ENCODE data around the gene GSE1.

The GSE1 gene

DNA sequence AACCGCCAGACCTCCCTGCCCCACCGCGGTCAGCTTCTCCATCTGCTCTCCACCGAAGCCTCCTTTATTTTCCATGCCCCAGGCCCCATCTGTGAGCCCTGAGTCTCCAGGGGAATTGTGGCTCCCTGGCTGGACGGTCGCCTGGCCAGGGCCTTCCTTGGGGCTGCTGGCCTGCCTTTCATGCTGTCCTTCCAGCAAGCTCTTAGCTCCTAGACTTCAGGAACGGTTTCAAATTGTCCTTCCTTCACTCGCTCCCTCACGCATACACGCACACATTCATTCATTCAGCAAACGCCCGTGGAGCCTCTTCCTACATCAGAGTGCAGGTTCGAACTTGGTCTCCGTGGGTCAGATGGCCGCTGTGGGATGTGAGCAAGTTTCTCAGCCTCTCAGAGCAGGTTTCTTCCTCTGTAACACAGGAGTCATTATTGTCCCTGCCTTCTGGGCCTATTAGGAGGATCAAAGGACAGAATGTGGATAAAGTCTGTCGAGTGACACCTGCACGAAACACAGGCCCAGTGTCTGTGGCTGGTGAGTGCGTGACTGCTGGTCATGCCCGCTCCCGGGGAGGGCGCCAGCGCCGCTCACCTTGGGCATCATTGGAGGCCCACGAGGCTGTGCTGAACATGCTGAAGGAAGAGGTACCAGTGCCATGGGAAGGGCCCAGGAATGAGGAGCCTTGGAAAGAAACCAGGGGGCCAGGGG lies 18.7 kb upstream of the GSE1 start:
- H3K9me3 ChIP-seq (ENCODE audit: control insufficient read depth in 1 of 2, low read length in 2 of 2), result no peaks in the 10 kb centered on the region
- H3K36me3 ChIP-seq (ENCODE audit: control insufficient read depth in 1 of 2, insufficient read depth in 2 of 2, low read length in 2 of 2), result no peaks in the 10 kb centered on the region
- no peaks in the 10 kb centered on the region for H3K27me3 ChIP-seq (ENCODE audit: low read depth, low read length)
- H3K27ac ChIP-seq (ENCODE audit: low read length), result no peak overlapping the region
- H3K4me3 ChIP-seq (ENCODE audit: low read depth in 1 of 2, low read length in 2 of 2), result no peak overlapping the region
- peaks cover 6 to 19% of the 10 kb centered on the region in 2 donors for H3K4me1 ChIP-seq (ENCODE audit: control insufficient read depth in 1 of 2, insufficient read depth in 2 of 2, low read length in 2 of 2)

- Histone ChIP-seq H3K36me3 (ENCODE audit: control insufficient read depth in 1 of 2, insufficient read depth in 2 of 2, low read length in 2 of 2) (no peaks in the 10 kb centered on the region), H3K27ac (ENCODE audit: low read length) (no peak overlapping the region), H3K27me3 (ENCODE audit: low read depth, low read length) (no peaks in the 10 kb centered on the region), H3K4me3 (ENCODE audit: low read depth in 1 of 2, low read length in 2 of 2) (no peak overlapping the region), H3K9me3 (ENCODE audit: control insufficient read depth in 1 of 2, low read length in 2 of 2) (no peaks in the 10 kb centered on the region), H3K4me1 (ENCODE audit: control insufficient read depth in 1 of 2, insufficient read depth in 2 of 2, low read length in 2 of 2) (peaks cover 6 to 25% of the 10 kb centered on the region in 2 donors)
Observed at GRCh38 chr16:85594978-85595661, 18.0 kb upstream of the GSE1 start.

DNA sequence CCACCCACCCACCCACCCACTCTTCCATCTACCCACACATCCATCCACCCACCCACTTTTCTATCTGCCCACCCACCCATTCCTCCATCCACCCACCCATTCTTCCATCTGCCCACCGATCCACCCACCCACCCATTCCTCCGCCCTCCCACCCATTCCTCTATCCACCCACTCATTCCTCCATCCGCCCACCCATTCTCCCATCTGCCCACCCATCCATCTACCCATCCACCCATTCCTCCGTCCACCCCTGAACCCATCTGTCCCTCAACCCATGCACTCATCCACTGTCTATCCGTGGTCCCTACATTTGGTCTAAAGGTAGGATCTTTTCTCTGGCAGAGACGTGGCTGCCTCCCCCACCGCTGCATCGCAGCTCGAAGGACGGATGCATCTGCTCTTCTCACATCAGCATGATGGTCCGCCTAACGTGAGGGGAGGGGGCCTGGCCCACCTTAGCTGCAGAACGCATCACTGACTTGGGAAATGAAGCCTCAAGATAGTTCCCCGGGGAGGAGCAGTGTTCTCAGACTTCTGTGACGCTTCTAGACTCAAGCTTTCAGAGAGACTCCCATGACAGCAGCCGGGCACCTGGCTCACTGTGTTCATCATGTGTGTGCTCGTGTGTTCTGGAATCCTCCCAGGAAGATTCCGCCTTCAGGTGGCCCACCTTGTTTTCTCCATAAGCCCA lies 17.2 kb upstream of the GSE1 start:
- no peaks in the 10 kb centered on the region for H3K9me3 ChIP-seq (ENCODE audit: control insufficient read depth in 1 of 2, low read length in 2 of 2)
- no peak overlapping the region for H3K27ac ChIP-seq (ENCODE audit: low read length)
- no peak overlapping the region for H3K4me3 ChIP-seq (ENCODE audit: low read depth in 1 of 2, low read length in 2 of 2)
- no peaks in the 10 kb centered on the region for H3K36me3 ChIP-seq (ENCODE audit: control insufficient read depth in 1 of 2, insufficient read depth in 2 of 2, low read length in 2 of 2)
- H3K27me3 ChIP-seq (ENCODE audit: low read depth, low read length), result no peaks in the 10 kb centered on the region
- peaks cover 6 to 33% of the 10 kb centered on the region in 2 donors for H3K4me1 ChIP-seq (ENCODE audit: control insufficient read depth in 1 of 2, insufficient read depth in 2 of 2, low read length in 2 of 2)

DNA sequence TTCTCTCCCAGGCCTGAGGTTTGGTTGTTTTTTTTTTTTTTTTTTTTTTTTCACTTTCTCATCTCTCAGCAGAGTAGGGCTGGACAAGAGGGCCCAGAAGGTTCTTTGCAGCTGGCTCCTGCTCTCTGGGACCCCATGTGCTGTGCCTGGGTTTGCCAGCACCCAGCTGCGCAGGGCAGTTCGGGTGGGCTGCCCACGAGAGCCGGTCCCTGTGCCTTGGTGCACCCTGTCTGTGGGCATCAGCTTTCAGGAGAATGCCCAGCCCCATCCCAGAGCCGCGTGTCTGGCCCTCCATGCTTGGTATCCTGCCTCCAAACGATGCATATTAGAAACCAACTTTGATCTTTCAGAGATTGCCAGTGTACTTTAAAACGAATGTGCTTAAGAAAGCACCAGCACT lies 15.0 kb upstream of the GSE1 start:
- Histone ChIP-seq H3K27me3 (ENCODE audit: low read depth, low read length) (no peaks in the 10 kb centered on the region), H3K36me3 (ENCODE audit: control insufficient read depth in 1 of 2, insufficient read depth in 2 of 2, low read length in 2 of 2) (no peaks in the 10 kb centered on the region), H3K4me3 (ENCODE audit: low read depth in 1 of 2, low read length in 2 of 2) (no peak overlapping the region), H3K27ac (ENCODE audit: low read length) (no peak overlapping the region), H3K4me1 (ENCODE audit: control insufficient read depth in 1 of 2, insufficient read depth in 2 of 2, low read length in 2 of 2) (peaks cover 0 to 38% of the 10 kb centered on the region in 2 donors), H3K9me3 (ENCODE audit: control insufficient read depth in 1 of 2, low read length in 2 of 2) (no peaks in the 10 kb centered on the region)

DNA sequence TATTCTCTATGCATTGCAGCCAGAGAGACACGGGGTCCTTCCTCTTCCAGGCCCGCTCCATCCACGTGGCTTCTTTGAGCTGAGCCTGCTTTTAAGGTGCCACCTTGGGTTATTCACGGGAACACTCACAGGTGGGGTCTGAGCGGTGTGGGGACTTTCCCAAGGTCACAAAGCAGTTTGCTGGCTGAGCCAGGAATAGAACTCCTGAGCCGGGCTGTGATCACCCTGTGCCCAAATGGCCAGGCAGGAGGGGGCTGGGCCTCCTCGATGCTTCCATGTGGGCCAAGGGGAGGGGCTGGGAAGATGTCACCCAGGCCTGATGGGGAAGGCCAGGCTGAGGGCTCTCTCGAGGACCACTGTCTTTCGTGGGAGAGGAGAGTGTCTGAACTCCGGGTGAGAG lies 13.0 kb upstream of the GSE1 start:
- no peak overlapping the region for H3K27ac ChIP-seq (ENCODE audit: low read length)
- H3K27me3 ChIP-seq (ENCODE audit: low read depth, low read length), result no peaks in the 10 kb centered on the region
- no peaks in the 10 kb centered on the region for H3K36me3 ChIP-seq (ENCODE audit: control insufficient read depth in 1 of 2, insufficient read depth in 2 of 2, low read length in 2 of 2)
- no peaks in the 10 kb centered on the region for H3K9me3 ChIP-seq (ENCODE audit: control insufficient read depth in 1 of 2, low read length in 2 of 2)
- no peak overlapping the region for H3K4me3 ChIP-seq (ENCODE audit: low read depth in 1 of 2, low read length in 2 of 2)
- peaks cover 0 to 34% of the 10 kb centered on the region in 2 donors for H3K4me1 ChIP-seq (ENCODE audit: control insufficient read depth in 1 of 2, insufficient read depth in 2 of 2, low read length in 2 of 2)

- H3K9me3 ChIP-seq (ENCODE audit: control insufficient read depth in 1 of 2, low read length in 2 of 2), result no peaks in the 10 kb centered on the region
- H3K36me3 ChIP-seq (ENCODE audit: control insufficient read depth in 1 of 2, insufficient read depth in 2 of 2, low read length in 2 of 2), result no peaks in the 10 kb centered on the region
- H3K27ac ChIP-seq (ENCODE audit: low read length), result no peak overlapping the region
- H3K27me3 ChIP-seq (ENCODE audit: low read depth, low read length), result no peaks in the 10 kb centered on the region
- H3K4me1 ChIP-seq (ENCODE audit: control insufficient read depth in 1 of 2, insufficient read depth in 2 of 2, low read length in 2 of 2), result peaks cover 0 to 40% of the 10 kb centered on the region in 2 donors
- no peak overlapping the region for H3K4me3 ChIP-seq (ENCODE audit: low read depth in 1 of 2, low read length in 2 of 2)
Observed at GRCh38 chr16:85600530-85601271, 12.4 kb upstream of the GSE1 start.

- H3K27me3 ChIP-seq (ENCODE audit: low read depth, low read length), result no peaks in the 10 kb centered on the region
- H3K4me1 ChIP-seq (ENCODE audit: control insufficient read depth in 1 of 2, insufficient read depth in 2 of 2, low read length in 2 of 2), result peaks cover 0 to 45% of the 10 kb centered on the region in 2 donors
- no peak overlapping the region for H3K27ac ChIP-seq (ENCODE audit: low read length)
- no peaks in the 10 kb centered on the region for H3K9me3 ChIP-seq (ENCODE audit: control insufficient read depth in 1 of 2, low read length in 2 of 2)
- H3K36me3 ChIP-seq (ENCODE audit: control insufficient read depth in 1 of 2, insufficient read depth in 2 of 2, low read length in 2 of 2), result no peaks in the 10 kb centered on the region
- H3K4me3 ChIP-seq (ENCODE audit: low read depth in 1 of 2, low read length in 2 of 2), result no peak overlapping the region
Observed at GRCh38 chr16:85601272-85601639, 11.9 kb upstream of the GSE1 start.

DNA sequence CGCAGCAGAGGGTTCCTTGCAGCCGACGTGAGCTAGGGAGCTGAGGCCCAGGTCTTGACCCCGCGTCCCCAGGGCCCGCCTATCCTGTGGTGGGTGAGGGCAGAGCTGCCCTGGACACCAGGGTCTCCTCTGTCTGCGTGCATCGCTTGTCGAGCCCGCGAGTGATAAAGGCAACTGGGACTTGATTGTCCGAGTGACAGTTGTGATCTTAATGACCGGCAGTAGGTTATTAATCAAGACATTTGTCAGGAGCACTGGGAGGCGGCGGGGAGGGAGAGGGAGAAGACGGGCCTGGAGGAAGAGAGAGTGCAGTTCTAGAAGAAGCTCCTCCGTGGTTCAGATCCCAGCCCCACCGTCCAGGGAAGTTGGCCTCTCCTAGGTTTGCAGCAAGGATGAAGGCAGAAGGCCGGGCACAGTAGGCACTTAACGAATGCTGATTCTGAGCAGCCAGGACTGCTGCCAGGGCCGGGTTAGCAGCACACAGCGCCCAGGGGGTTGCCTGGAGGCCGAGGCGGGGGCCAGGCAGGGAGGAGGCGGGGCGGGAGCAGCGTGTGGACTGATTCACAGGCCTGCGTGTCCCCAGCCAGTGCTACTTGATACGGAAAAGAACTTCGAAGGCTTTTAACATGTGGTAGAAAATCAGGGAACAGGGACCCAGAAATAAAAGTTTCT lies 11.3 kb upstream of the GSE1 start:
- H3K27me3 ChIP-seq (ENCODE audit: low read depth, low read length), result no peaks in the 10 kb centered on the region
- no peak overlapping the region for H3K4me3 ChIP-seq (ENCODE audit: low read depth in 1 of 2, low read length in 2 of 2)
- no peaks in the 10 kb centered on the region for H3K36me3 ChIP-seq (ENCODE audit: control insufficient read depth in 1 of 2, insufficient read depth in 2 of 2, low read length in 2 of 2)
- H3K27ac ChIP-seq (ENCODE audit: low read length), result no peak overlapping the region
- H3K9me3 ChIP-seq (ENCODE audit: control insufficient read depth in 1 of 2, low read length in 2 of 2), result no peaks in the 10 kb centered on the region
- peaks cover 0 to 51% of the 10 kb centered on the region in 2 donors for H3K4me1 ChIP-seq (ENCODE audit: control insufficient read depth in 1 of 2, insufficient read depth in 2 of 2, low read length in 2 of 2)

- H3K27me3 ChIP-seq (ENCODE audit: low read depth, low read length), result no peaks in the 10 kb centered on the region
- H3K4me3 ChIP-seq (ENCODE audit: low read depth in 1 of 2, low read length in 2 of 2), result no peak overlapping the region
- peaks cover 0 to 57% of the 10 kb centered on the region in 2 donors for H3K4me1 ChIP-seq (ENCODE audit: control insufficient read depth in 1 of 2, insufficient read depth in 2 of 2, low read length in 2 of 2)
- no peak overlapping the region for H3K27ac ChIP-seq (ENCODE audit: low read length)
- H3K9me3 ChIP-seq (ENCODE audit: control insufficient read depth in 1 of 2, low read length in 2 of 2), result no peaks in the 10 kb centered on the region
- H3K36me3 ChIP-seq (ENCODE audit: control insufficient read depth in 1 of 2, insufficient read depth in 2 of 2, low read length in 2 of 2), result no peaks in the 10 kb centered on the region
Observed at GRCh38 chr16:85602402-85603202, 10.5 kb upstream of the GSE1 start.

- no peak overlapping the region for H3K4me3 ChIP-seq (ENCODE audit: low read depth in 1 of 2, low read length in 2 of 2)
- no peak overlapping the region for H3K27ac ChIP-seq (ENCODE audit: low read length)
- peaks cover 0 to 64% of the 10 kb centered on the region in 2 donors for H3K4me1 ChIP-seq (ENCODE audit: control insufficient read depth in 1 of 2, insufficient read depth in 2 of 2, low read length in 2 of 2)
- no peaks in the 10 kb centered on the region for H3K27me3 ChIP-seq (ENCODE audit: low read depth, low read length)
- H3K9me3 ChIP-seq (ENCODE audit: control insufficient read depth in 1 of 2, low read length in 2 of 2), result no peaks in the 10 kb centered on the region
- no peaks in the 10 kb centered on the region for H3K36me3 ChIP-seq (ENCODE audit: control insufficient read depth in 1 of 2, insufficient read depth in 2 of 2, low read length in 2 of 2)
Observed at GRCh38 chr16:85603203-85603755, 9.8 kb upstream of the GSE1 start.

Data from muscle layer of duodenum (tissue), 2 donors.